HG02884 (cell line): Measurements from ENCODE around the gene FAM227B.
"Not testable (repeated sequence)": the region's sequence is repeated elsewhere in the genome, so short reads cannot be mapped to it uniquely, and the experiment has no call there.

Experiments used
- ATAC-seq: cut with Tn5 transposase; IDR thresholded peaks from one replicate; pipeline ENCODE4 v1.9.1; 2021; ENCODE audit warnings: mild to moderate bottlenecking, moderate library complexity; ENCODE audit not compliant: unreplicated experiment

Gene FAM227B

DNA sequence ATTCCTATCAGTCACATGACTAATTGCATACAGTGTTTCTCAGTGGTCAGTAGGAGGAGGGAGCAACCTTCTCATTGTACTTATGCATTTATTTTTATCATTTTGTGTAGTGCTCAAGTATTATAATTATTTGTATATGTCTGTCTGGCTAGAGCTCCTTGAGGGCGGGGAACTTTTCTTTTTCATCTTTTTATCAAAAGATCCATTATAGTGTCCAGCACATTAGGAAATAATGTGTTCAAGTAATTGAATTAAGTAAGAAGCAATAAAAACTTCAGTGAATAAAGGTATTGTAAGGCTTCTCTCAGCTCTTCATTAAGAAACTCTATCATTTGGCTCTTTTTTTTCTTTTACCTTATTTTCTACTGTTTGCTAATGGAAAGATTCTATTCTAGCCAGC, 178.8 kb downstream of the FAM227B start:
- ATAC-seq, result no peak

DNA sequence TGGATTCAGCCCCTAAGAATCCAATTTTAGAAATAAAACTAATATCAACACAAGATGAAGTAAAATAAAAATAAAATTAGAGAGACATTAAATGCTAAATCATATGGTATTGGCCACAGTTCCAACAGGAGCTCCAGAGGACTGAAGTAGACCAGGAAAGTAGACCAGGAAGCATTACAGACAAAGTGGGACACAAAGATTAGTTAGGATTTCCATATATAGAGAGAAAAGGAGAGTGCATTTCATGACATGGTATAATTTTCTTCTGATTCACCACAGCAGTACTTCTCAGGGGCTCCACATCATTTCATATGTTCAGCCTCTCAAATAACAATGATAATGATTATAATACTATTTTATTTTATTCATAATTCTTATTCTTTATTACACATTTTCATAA, 179.3 kb downstream of the FAM227B start:
- ATAC-seq, result no peak

GRCh38 chr15:49439678-49440395, 180.8 kb downstream of the FAM227B start:
- no peak for ATAC-seq

DNA sequence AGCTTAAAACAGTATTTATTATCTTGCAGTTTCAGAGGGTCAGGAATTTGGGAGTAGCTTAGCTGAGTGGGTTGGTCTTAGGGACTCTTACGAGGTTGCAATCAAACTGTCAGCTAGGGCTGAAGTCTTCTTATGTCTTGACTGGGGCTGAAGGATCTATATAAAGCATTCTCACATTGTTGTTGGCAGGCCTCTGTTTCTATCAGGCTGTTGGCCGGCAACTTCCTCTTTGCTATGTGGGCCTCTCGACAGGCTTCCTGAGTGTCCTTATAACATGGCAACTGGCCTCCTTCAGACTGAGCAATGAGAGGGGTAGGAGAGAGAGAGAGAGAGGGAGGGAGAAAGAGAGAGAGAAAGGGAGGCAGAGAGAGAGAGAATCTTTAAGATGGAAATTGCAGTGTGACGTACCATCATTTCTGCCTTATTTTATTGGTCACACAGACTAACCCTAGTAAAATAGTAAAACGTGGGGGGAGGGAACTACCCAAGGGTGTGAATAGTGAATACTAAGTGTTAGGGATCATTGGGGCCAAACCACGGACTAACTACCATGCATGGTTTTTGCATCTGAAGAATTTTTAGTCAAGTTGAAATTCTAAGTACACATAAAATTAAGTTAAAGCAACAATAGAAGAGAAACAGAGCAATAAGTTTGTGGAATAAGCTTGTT, 181.5 kb downstream of the FAM227B start:
- peak; percentile 81 for ATAC-seq

GRCh38 chr15:49436751-49437150, 183.9 kb downstream of the FAM227B start:
- no peak for ATAC-seq

GRCh38 chr15:49435174-49435573, 185.4 kb downstream of the FAM227B start:
- no peak for ATAC-seq

DNA sequence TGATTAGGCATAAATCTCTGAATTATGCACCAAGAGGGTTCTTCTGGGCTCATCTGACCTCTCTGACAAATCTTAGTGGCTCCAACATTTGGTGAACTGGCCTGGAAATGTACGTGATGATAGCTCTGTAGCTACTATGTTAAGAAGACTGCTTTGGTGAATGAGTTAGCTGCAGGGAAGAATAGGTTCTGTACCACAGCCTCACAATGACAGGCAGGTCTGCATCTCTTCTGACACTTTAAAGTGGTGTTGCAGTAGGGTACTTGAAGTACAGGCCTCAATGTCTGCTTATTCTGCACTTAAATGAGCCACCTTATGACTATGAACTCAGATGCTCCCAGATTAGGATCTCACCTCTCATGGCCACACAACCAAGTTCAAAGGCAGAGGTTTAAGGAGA, 190.6 kb downstream of the FAM227B start:
- no peak for ATAC-seq

DNA sequence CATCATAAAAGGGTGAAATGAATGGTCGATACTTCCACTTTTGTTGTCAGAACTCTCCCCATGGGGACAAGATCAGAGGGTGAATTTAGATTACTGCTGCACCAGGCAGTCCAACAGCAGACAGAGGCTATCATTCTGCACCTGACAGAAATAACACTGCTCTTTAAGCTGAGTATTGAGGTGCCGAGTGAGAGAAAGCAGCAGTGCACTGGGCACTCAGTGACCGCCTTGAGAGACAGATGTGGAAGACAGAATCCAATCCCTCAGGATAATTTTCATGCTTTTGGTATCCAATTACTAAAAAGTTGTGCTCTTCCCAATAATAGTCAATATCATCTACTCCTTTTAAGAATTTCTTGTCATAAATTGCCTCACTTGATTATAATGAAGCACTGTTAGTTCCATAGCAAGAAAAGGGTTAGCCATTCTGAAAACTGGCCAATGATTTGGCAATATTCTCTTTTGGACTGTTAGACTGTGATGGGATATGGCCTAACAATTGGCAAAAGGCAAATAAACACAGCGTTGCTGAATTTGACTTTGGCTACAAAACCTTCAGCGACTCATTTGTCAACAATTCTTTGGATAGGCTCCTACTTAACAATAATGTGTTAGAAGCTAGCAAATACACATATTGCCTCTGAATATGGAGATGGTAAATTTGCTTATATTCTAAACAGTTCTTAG, 192.1 kb downstream of the FAM227B start:
- ATAC-seq, result no peak

- no peak for ATAC-seq
Observed at GRCh38 chr15:49427372-49427771, 193.2 kb downstream of the FAM227B start.

- no peak for ATAC-seq
Observed at GRCh38 chr15:49424954-49425353, 195.7 kb downstream of the FAM227B start.

DNA sequence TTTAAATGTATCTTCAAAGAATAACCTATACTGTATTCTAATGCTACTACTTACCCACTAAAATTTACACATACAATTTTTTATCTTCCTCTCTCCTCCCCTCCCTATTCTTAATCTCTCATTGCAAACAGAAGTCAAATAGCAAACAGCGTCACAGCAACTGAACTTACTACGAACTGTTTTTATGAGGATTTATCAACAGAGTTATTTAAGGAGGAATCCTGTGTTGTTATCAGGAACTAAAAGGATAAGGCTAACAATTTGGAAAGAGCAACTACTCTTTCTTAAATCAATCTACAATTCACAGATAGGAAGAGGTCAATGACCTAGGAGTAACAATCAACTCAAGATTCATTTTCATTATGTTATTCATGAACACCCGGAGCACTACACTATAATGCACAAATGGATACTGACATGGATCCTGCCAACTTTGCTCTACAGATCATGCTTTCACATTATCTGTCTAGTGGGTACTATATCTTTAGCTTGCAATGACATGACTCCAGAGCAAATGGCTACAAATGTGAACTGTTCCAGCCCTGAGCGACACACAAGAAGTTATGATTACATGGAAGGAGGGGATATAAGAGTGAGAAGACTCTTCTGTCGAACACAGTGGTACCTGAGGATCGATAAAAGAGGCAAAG, 196.6 kb downstream of the FAM227B start:
- ATAC-seq, result no peak

- ATAC-seq, result no peak
Observed at GRCh38 chr15:49423021-49423420, 197.6 kb downstream of the FAM227B start, which contains the start of gene FGF7. TSS of gene FGF7 (plus strand) at chr15:49423242. CDS start at chr15:49424298, 1,056 bp downstream.

DNA sequence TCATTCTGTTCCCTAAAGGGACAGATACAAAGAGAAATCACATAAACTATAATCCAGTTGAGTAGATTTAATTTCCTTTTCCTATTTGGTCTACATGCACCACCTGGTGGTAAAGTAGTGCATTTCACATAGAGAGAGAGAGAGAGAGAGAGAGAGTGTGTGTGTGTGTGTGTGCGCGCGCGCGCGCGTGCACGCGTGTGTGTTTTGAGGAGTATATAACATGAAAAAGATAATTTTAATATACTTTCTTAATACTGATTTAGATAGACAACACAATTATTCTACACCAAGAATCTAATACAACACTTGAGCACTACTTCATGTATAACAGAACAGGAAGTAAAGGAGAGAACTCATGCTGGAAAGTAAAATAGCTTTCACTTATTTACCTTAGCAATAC, 198.6 kb downstream of the FAM227B start:
- no peak for ATAC-seq

DNA sequence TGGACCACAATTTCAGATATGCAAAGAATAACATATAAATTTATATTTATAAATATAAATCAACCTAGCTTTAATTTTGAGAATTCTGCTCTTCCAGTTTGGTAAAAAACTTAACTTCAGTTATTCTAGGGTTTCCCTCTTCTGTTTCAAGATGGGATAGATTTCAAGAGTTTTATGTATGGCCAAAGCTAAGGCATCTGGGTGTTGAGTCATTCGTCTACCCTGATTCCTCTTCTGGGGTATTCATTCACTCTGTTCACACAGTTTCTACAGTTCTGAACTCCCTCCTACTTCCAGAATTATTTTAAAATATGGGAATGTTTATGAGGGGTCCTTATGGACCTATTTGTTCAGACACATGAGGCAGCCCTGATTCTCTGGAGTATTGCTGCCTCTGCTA, 201.8 kb downstream of the FAM227B start:
- no peak for ATAC-seq

GRCh38 chr15:49415638-49416037, 205.0 kb downstream of the FAM227B start:
- no peak for ATAC-seq

DNA sequence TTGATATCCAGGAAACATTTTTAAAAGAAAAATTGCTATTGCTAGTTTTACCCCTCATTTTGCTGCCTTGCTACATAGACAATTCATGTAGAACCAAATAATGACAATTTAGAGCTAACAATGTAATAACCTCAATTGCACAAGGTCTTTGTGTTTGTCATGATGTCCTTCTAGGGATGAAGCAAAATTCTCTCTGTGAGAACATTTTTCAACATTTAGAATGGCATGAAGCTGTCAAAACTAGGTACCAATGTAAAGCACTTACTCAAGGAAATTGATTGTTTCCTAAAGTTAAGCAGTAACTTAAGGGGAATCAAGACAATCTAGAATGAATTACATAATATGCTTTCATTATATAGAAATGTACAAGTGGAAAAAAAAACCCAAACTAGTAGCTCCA, 205.5 kb downstream of the FAM227B start:
- no peak for ATAC-seq

DNA sequence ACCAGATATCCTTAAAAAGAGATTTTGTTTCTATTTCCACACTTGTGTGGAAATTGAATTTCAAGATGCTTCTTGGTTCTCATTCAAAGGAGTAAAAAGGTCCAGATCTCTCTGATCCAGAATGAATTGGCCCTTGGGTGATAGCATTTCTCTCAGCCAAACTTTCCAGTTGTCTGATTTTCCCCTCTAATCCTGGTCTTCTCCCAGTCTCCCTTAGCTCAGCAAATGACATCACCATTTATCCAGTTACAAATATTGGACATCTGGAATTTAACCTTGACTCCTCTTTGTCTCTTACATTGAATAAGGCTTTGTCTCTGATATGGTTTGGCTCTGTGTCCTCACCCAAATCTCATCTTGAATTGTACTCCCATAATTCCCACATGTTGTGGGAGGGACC, 207.8 kb downstream of the FAM227B start:
- ATAC-seq, result no peak

- no peak for ATAC-seq
Observed at GRCh38 chr15:49410641-49411040, 210.0 kb downstream of the FAM227B start.

- ATAC-seq, result no peak
Observed at GRCh38 chr15:49406352-49407118, 214.1 kb downstream of the FAM227B start.

DNA sequence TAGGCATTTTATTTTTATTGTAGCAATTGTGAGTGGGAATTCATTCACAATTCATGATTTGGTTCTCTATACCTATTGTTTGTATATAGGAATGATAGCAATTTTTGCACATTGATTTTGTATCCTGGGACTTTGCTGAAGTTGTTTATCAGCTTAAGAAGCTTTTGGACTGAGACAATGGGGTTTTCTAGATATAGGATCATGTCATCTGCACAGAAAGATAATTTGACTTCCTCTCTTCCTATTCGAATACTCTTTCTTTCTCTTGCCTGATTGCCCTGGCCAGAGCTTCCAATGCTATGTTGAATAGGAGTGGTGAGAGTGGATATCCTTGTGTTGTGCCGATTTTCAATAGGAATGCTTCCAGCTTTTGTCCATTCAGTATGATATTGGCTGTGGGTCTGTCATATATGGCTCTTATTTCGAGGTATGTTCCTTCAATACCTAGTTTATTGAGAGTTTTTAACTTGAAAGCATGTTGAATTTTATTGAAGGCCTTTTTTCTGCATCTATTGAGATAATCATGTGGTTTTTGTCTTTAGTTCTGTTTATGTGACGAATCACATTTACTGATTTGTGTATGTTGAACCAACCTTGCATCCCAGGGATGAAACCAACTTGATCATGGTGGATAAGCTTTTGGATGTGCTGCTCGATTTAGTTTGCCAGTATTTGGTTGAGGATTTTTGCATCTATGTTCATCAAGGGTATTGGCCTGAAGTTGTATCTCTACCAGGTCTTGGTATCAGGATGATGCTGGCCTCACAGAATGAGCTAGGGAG, 217.9 kb downstream of the FAM227B start:
- ATAC-seq, result not testable (repeated sequence)
